Skin of body (tissue), 2 donors: ENCODE data around the gene ANKRD33B. TPM values are rescaled to one million over a fixed set of nuclear protein-coding genes. Genes with fewer than 3 reads are reported as not detected.
"Not testable (repeated sequence)": the region's sequence is repeated elsewhere in the genome, so short reads cannot be mapped to it uniquely, and the experiment has no call there.

ENCODE experiments used
- DNase-seq: peaks from one replicate; lab custom pipeline; 2025; lab: John Stamatoyannopoulos, UW
- total RNA-seq: library from RNA; depleted of rRNA; stranded (reverse); fragments of >200 nt; gene quantifications from one replicate; pipeline ENCODE4 v1.2.3, GENCODE V29; 2014

ANKRD33B gene
- 7.4 TPM for total RNA-seq

- DNase-seq: no peak
Observed at GRCh38 chr5:10563945-10564837, at the start of gene ANKRD33B. TSS of gene ANKRD33B (plus strand) at chr5:10564070. CDS start at chr5:10564468, 398 bp downstream.

GRCh38 chr5:10514572-10514971 is 49.3 kb upstream of the ANKRD33B start:
- DNase-seq: not testable (repeated sequence)

GRCh38 chr5:10515492-10515891 is 48.4 kb upstream of the ANKRD33B start:
- DNase-seq: no peak

GRCh38 chr5:10518347-10518746 is 45.5 kb upstream of the ANKRD33B start:
- DNase-seq: no peak

GRCh38 chr5:10519729-10520128 is 44.1 kb upstream of the ANKRD33B start:
- DNase-seq: no peak

- DNase-seq: peak; percentile 20
Observed at GRCh38 chr5:10520706-10521105, 43.2 kb upstream of the ANKRD33B start.

GRCh38 chr5:10521466-10522223 is 42.2 kb upstream of the ANKRD33B start:
- DNase-seq: no peak

- no peak for DNase-seq
Observed at GRCh38 chr5:10522224-10522611, 41.7 kb upstream of the ANKRD33B start.

- no peak for DNase-seq
Observed at GRCh38 chr5:10524376-10525123, 39.3 kb upstream of the ANKRD33B start.

GRCh38 chr5:10525124-10525495 is 38.8 kb upstream of the ANKRD33B start:
- no peak for DNase-seq

- no peak for DNase-seq
Observed at GRCh38 chr5:10527281-10527950, 36.5 kb upstream of the ANKRD33B start.

- DNase-seq: peak; percentile 82
Observed at GRCh38 chr5:10528056-10528816, 35.6 kb upstream of the ANKRD33B start.

- no peak for DNase-seq
Observed at GRCh38 chr5:10528827-10529226, 35.0 kb upstream of the ANKRD33B start.

- no peak for DNase-seq
Observed at GRCh38 chr5:10530601-10531320, 33.1 kb upstream of the ANKRD33B start.

- DNase-seq: no peak
Observed at GRCh38 chr5:10532421-10532820, 31.4 kb upstream of the ANKRD33B start.

- DNase-seq: no peak
Observed at GRCh38 chr5:10533226-10533625, 30.6 kb upstream of the ANKRD33B start.

GRCh38 chr5:10534561-10535530 is 29.0 kb upstream of the ANKRD33B start:
- peak; percentile 75 for DNase-seq

- DNase-seq: no peak
Observed at GRCh38 chr5:10536511-10536910, 27.4 kb upstream of the ANKRD33B start.
